GM23338 (cell line): ENCODE results near the gene CHSY1. TPM values are rescaled to one million over a fixed set of nuclear protein-coding genes. Genes with fewer than 3 reads are reported as not detected.

ENCODE experiments used
- ATAC-seq: fragments of 200-7000 bp; cut with Tn5 transposase; 3 replicates; pipeline ENCODE4 v1.9.1; 2020
- DNase-seq: peaks from one replicate; pipeline ENCODE4 v3.0.0-alpha.2; 2015; ENCODE audit warnings: low spot score
- H2AFZ ChIP-seq: fragments of 200-600 bp; sonication (generic); 2 replicates; pipeline ENCODE4 v1.8.0; 2016; ENCODE audit warnings: antibody characterized with exemption, mild to moderate bottlenecking, moderate library complexity
- H3F3A ChIP-seq: fragments of 200-600 bp; sonication (generic); replicated peaks from 2 replicates; pipeline ENCODE4 v1.8.0; 2017; ENCODE audit warnings: antibody characterized with exemption, mixed run types, low read depth
- H3K27ac ChIP-seq: fragments of 200-600 bp; sonication (generic); 2 replicates; pipeline ENCODE4 v1.6.1; 2016; ENCODE audit warnings: low read depth
- H3K27me3 ChIP-seq: fragments of 200-600 bp; sonication (generic); 2 replicates; pipeline ENCODE4 v1.8.0; 2016; ENCODE audit warnings: mild to moderate bottlenecking, mixed run types, moderate library complexity; ENCODE audit not compliant: insufficient read depth
- H3K36me3 ChIP-seq: fragments of 200-600 bp; sonication (generic); 2 replicates; pipeline ENCODE4 v1.8.0; 2016; ENCODE audit warnings: mild to moderate bottlenecking; ENCODE audit not compliant: insufficient read depth
- H3K4me1 ChIP-seq: fragments of 200-600 bp; sonication (generic); 2 replicates; pipeline ENCODE4 v1.8.0; 2016; ENCODE audit warnings: mild to moderate bottlenecking, moderate library complexity; ENCODE audit not compliant: insufficient read depth
- H3K4me2 ChIP-seq: fragments of 200-600 bp; sonication (generic); 2 replicates; pipeline ENCODE4 v1.7.1; 2017; ENCODE audit warnings: mixed run types
- H3K4me3 ChIP-seq: fragments of 200-600 bp; sonication (generic); 2 replicates; pipeline ENCODE4 v1.6.1; 2016; ENCODE audit warnings: mixed run types
- H3K79me2 ChIP-seq: fragments of 200-600 bp; sonication (generic); replicated peaks from 2 replicates; pipeline ENCODE4 v1.8.0; 2017; ENCODE audit warnings: mild to moderate bottlenecking; ENCODE audit not compliant: insufficient read depth
- H3K9me2 ChIP-seq: fragments of 200-600 bp; sonication (generic); 2 replicates; pipeline ENCODE4 v1.8.0; 2017; ENCODE audit not compliant: insufficient read depth
- H4K20me1 ChIP-seq: fragments of 200-600 bp; sonication (generic); replicated peaks from 2 replicates; pipeline ENCODE4 v1.8.0; 2017; ENCODE audit warnings: mild to moderate bottlenecking; ENCODE audit not compliant: insufficient read depth
- H3K27ac Mint-ChIP-seq: 2 replicates; pipeline ENCODE4 v1.8.0; 2020; ENCODE audit warnings: inconsistent platforms, mild to moderate bottlenecking, moderate library complexity, mixed read lengths
- H3K27me3 Mint-ChIP-seq: 3 replicates; pipeline ENCODE4 v1.8.0; 2022; ENCODE audit warnings: low read depth, mild to moderate bottlenecking, moderate library complexity, mixed read lengths, inconsistent platforms; ENCODE audit not compliant: insufficient read depth, poor library complexity
- H3K36me3 Mint-ChIP-seq: 3 replicates; pipeline ENCODE4 v1.8.0; 2021; ENCODE audit warnings: low read depth, mild to moderate bottlenecking, inconsistent platforms, moderate library complexity, mixed read lengths
- H3K4me1 Mint-ChIP-seq: 3 replicates; pipeline ENCODE4 v1.8.0; 2020; ENCODE audit warnings: mild to moderate bottlenecking, inconsistent platforms, mixed read lengths
- H3K4me3 Mint-ChIP-seq: 3 replicates; pipeline ENCODE4 v1.8.0; 2021; ENCODE audit warnings: moderate library complexity, mild to moderate bottlenecking, inconsistent platforms, mixed read lengths
- H3K9me3 Mint-ChIP-seq: 3 replicates; pipeline ENCODE4 v1.8.0; 2020; ENCODE audit warnings: moderate library complexity, mild to moderate bottlenecking, inconsistent platforms, mixed read lengths
- CREB1 ChIP-seq: fragments of 250-450 bp; sonication (Bioruptor Pico); IDR thresholded peaks from 2 replicates; pipeline ENCODE4 v1.5.0; 2020; ENCODE audit warnings: low read depth, mild to moderate bottlenecking, moderate library complexity
- CTCF ChIP-seq, 2 experiments: fragments of 200-600 bp in 1 of 2; sonication (generic) in 1 of 2; conservative IDR thresholded peaks; 2 replicates each; pipeline versions ENCODE4 v1.5.1 to v1.6.1; 2016 to 2017; ENCODE audit warnings: antibody characterized with exemption in 2 of 2, low read depth in 2 of 2, mild to moderate bottlenecking in 2 of 2, moderate library complexity in 1 of 2
- ETS1 ChIP-seq: IDR thresholded peaks from 2 replicates; pipeline ENCODE4 v1.6.1; 2016; ENCODE audit warnings: antibody characterized with exemption
- EZH2 ChIP-seq: fragments of 200-600 bp; sonication (generic); IDR thresholded peaks from one replicate; pipeline ENCODE4 v1.8.0; 2017; ENCODE audit warnings: antibody characterized with exemption, mild to moderate bottlenecking, low read depth; ENCODE audit not compliant: unreplicated experiment
- EZH2phosphoT487 ChIP-seq: fragments of 200-600 bp; sonication (generic); IDR thresholded peaks from one replicate; pipeline ENCODE4 v1.8.1; 2018; ENCODE audit warnings: antibody characterized with exemption; ENCODE audit not compliant: unreplicated experiment
- JUNB ChIP-seq: IDR thresholded peaks from one replicate; pipeline ENCODE4 v1.6.1; 2016; ENCODE audit warnings: antibody characterized with exemption; ENCODE audit not compliant: unreplicated experiment
- NANOG ChIP-seq: IDR thresholded peaks from 2 replicates; pipeline ENCODE4 v1.6.1; 2016; ENCODE audit warnings: antibody characterized with exemption, borderline replicate concordance
- POLR2AphosphoS5 ChIP-seq: IDR thresholded peaks from 2 replicates; pipeline ENCODE4 v1.6.1; 2016; ENCODE audit warnings: antibody characterized with exemption, low read depth
- REST ChIP-seq: IDR thresholded peaks from one replicate; pipeline ENCODE4 v1.6.1; 2018; ENCODE audit warnings: antibody characterized with exemption; ENCODE audit not compliant: unreplicated experiment
- STAT1 ChIP-seq: IDR thresholded peaks from one replicate; pipeline ENCODE4 v1.6.1; 2016; ENCODE audit warnings: antibody characterized with exemption; ENCODE audit not compliant: unreplicated experiment
- ZNF114 ChIP-seq: fragments of 250-450 bp; sonication (Bioruptor Pico); IDR thresholded peaks from 2 replicates; pipeline ENCODE4 v1.5.0; 2020; ENCODE audit warnings: mild to moderate bottlenecking, moderate library complexity
- ZNF331 ChIP-seq: fragments of 250-450 bp; sonication (Bioruptor Pico); IDR thresholded peaks from 2 replicates; pipeline ENCODE4 v1.5.0; 2020; ENCODE audit warnings: low read depth, mild to moderate bottlenecking, moderate library complexity
- ZNF462 ChIP-seq: fragments of 250-450 bp; sonication (Bioruptor Pico); IDR thresholded peaks from 2 replicates; pipeline ENCODE4 v1.5.0; 2020; ENCODE audit warnings: mild to moderate bottlenecking, moderate library complexity
- polyA plus RNA-seq: library from polyadenylated mRNA; unstranded; fragments of >200 nt; fragmentation: Nextera tagmentation; extraction: Ambion mirVana; gene quantifications from 2 replicates; pipeline ENCODE4 v1.2.1, GENCODE V29; 2016
- total RNA-seq: library from RNA; depleted of rRNA; stranded (reverse); fragments of >200 nt; shearing (Covaris generic); gene quantifications from 2 replicates; pipeline ENCODE4 v1.2.3, GENCODE V29; 2014

The CHSY1 gene
- total and polyA plus RNA-seq, 2 experiments from 2014 or later, result 9.8 to 47.7 TPM

- Mint-ChIP-seq H3K9me3 (peaks cover 5% of the 10 kb centered on the region), H3K27ac (no peak overlapping the region), H3K27me3 (peaks cover 24% of the 10 kb centered on the region), H3K36me3 (no peaks in the 10 kb centered on the region), H3K4me1 (peaks cover 20% of the 10 kb centered on the region), H3K4me3 (no peak overlapping the region)
- Histone ChIP-seq H3K79me2 (no peaks in the 10 kb centered on the region), H3K36me3 (no peaks in the 10 kb centered on the region), H3K27ac (no peak overlapping the region), H3K4me1 (peaks cover 7% of the 10 kb centered on the region; the same call in 1 of the 2 replicates), H3K9me2 (no peaks in the 10 kb centered on the region), H4K20me1 (no peaks in the 10 kb centered on the region; the same call in 1 of the 2 replicates), H2AFZ (no peak overlapping the region), H3K4me2 (no peak overlapping the region), H3F3A (no peaks in the 10 kb centered on the region), H3K4me3 (no peak overlapping the region), H3K27me3 (peaks cover 19% of the 10 kb centered on the region)
- TF ChIP-seq STAT1 (no peak), EZH2 (no peak), POLR2AphosphoS5 (no peak), NANOG (no peak), JUNB (no peak), CTCF (conservative IDR thresholded peaks at IDR 0.05; ENCODE audit: low read depth in 2 of 2) (peak in 1 of 2 experiments; percentile 28; a peak in 1 of 4 replicates), REST (no peak), CREB1 (CRISPR knock-in tag) (no peak), EZH2phosphoT487 (no peak), ZNF462 (peak; percentile 51; the same call in 1 of the 2 replicates), ZNF331 (no peak), ZNF114 (CRISPR knock-in tag) (no peak), ETS1 (0 out of 2 replicates have a peak, but pooled peaks have one; percentile 16)
- ATAC-seq (peak; percentile 61), DNase-seq (peak; percentile 53)
These were observed 118.0 kb downstream of the CHSY1 start for GRCh38 chr15:101133751-101134261.
